HL-60 (cell line): ENCODE results near the gene SVEP1.

ENCODE experiments used
- CTCF ChIP-seq: IDR thresholded peaks from one replicate; pipeline ENCODE4 v1.5.1; 2011; ENCODE audit warnings: low read length, control low read depth, inconsistent platforms; ENCODE audit not compliant: insufficient read depth
- POLR2AphosphoS5 ChIP-seq: IDR thresholded peaks from 2 replicates; pipeline ENCODE4 v1.6.1; 2012; ENCODE audit warnings: low read depth

DNA sequence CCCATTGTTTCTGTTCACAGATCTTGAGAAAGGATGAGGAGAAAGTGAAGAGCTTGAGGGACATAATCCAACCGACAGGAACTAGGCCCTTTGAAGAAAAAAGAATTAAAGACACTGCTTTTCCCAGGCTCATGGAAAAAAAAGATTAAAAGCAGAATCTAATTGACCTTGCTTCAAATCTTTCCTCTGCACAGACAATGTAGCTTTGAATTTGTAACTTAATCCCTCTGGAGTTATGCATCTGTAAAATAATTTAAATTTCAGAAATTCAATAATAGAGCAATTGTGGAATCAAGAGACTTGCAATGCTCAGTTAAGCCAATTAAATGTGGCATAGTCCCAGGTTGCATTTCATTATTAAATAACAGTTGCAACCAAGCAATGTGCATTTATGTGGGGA, 64.6 kb downstream of the SVEP1 start:
- no peak for TF ChIP-seq CTCF
- no peak for TF ChIP-seq POLR2AphosphoS5
